Ramos (cell line): ENCODE data around the gene RABGAP1L.
"Not testable (repeated sequence)": the region's sequence is repeated elsewhere in the genome, so short reads cannot be mapped to it uniquely, and the experiment has no call there.

Experiments
- in situ Hi-C: fragments of 300-500 bp; cut with MboI; formaldehyde crosslinking; loops from one replicate; pipeline ENCODE4 v1.14.3; 2022; ENCODE audit warnings: low sequenced_read_pairs; ENCODE audit not compliant: unreplicated experiment

The RABGAP1L gene

DNA sequence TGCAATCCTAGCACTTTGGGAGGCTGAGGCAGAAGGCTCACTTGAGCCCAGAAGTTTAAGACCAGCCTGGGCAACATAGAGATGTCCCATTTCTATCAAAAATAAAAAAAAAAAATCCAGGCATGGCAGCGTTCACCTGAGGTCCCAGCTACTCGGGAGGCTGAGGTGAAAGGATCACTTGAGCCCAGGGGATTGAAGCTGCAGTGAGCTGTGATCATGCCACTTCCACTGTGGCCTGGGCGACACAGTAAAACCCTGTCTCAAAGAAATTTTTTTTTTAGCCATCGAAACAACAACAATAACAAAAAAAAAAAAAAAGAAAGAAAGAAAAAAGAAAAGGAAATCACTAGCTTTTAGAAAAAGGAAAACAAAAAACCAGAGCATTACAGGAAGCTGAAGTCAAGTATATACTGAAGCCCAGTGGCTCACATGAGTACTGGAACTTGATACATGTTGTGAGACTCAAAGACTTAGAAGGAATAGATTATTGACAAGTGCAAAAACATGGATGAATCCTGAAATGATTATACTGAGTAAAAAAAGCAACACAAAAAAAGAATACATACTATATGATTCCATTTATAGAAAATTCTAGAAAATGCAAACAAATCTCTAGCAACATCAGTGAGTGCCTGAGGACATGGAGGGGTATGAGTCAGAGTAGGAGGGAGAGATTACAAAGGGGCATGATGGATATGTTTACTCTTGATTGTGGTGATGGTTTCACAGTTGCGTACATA, 6.1 kb upstream of the RABGAP1L start:
- in situ Hi-C loops: no loop called here

GRCh38 chr1:174153825-174154107, 5.6 kb upstream of the RABGAP1L start:
- in situ Hi-C loops: no loop called here

GRCh38 chr1:174156437-174156836, 2.9 kb upstream of the RABGAP1L start:
- in situ Hi-C loops: no loop called here

GRCh38 chr1:174157157-174157806, 2.0 kb upstream of the RABGAP1L start:
- in situ Hi-C loops: no loop called here

DNA sequence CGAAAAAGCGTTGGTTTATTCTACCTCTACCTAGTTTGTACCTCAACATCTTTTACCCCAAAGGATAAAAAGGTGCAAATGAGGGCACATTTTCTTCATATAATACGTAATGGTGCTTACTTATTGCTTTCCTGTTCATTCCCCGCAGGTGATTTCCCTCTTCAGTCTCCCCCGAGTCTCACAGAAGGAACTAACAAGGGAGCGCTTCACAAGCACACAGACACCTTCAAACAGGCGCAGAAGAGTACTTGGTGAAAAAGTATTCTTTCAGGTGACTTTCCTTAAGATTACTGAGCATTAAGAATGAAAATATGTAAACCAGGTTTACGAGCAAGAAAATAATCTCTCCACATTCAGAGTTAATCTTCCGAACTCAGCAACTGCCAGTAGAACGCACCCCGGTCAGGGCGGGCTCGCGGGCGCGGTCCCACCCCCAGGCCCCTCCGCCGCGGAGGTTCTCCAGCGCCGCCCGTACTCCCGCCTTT, 511 bp upstream of the RABGAP1L start:
- in situ Hi-C loops: no loop called here

GRCh38 chr1:174160109-174160473, 771 bp downstream of the RABGAP1L start:
- in situ Hi-C loops: no loop called here

- in situ Hi-C loops: no loop called here
These were observed 1.3 kb downstream of the RABGAP1L start for GRCh38 chr1:174160603-174161002.

DNA sequence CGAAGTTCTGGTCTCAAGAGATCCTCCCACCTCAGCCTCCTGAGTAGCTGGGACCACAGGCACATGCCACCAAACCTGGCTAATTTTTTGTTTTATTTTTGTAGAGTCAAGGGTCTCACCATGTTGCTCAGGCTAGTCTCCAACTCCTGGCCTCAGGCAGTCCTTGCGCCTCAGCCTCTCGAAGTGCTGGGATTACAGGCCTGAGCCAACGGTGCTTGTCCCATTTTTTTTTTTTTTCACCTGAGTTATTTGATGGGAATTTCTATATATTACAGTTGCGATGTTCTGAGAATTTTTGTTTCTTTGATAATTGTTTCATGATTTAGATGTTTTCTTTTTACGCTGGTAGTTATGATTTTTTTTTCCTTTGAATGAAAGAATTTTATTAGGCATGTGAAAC, 2.5 kb downstream of the RABGAP1L start:
- in situ Hi-C loops: no loop called here

DNA sequence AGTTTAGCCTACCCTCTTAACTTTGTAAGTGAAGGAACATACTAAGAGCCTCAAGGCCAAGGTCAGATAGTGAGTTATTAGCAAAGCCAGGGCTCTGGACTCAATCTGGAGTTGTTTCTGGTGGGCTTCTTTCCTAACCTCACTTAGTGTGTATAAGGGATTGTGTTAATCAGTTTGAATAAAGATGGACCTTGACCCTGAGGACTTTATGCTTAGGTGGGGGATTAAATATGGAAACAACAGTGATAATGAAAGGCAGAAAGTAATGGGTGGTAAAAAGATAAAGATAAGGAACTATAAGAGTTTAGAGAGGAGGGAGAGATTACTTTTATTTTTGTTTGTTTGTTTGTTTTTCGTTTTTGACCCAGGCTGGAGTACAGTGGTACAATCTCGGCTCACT, 5.5 kb downstream of the RABGAP1L start:
- in situ Hi-C loops: no loop called here

DNA sequence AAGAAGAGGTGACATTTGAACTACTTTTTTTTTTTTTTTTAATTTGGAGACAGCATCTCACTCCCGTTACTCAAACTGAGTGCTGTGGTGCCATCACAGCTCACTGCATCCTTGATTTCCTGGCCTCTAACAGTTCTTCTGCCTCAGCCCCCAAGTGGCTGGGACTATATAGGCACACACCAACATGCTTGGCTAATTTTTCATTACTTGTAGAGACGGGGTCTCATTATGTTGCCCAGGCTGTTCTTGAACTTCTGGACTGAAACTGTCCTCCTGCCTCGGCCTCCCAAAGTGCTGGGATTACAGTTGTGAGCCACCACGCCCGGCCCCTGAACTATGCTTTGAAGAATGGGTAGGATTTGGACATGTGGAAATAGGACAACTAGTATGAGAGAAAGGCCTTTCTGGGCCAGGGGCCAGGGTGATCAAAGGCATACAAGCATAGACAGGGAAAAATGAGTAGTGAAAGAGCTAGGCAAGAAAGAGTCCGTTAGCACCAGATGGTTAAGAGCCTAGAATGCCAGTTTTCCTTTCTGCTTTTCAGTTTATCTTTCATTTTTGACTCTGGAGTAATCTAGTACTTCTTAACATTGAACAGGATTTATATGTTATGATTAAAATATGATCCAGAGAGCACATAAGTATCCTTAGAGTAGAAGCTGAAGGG, 6.3 kb downstream of the RABGAP1L start:
- in situ Hi-C loops: no loop called here

DNA sequence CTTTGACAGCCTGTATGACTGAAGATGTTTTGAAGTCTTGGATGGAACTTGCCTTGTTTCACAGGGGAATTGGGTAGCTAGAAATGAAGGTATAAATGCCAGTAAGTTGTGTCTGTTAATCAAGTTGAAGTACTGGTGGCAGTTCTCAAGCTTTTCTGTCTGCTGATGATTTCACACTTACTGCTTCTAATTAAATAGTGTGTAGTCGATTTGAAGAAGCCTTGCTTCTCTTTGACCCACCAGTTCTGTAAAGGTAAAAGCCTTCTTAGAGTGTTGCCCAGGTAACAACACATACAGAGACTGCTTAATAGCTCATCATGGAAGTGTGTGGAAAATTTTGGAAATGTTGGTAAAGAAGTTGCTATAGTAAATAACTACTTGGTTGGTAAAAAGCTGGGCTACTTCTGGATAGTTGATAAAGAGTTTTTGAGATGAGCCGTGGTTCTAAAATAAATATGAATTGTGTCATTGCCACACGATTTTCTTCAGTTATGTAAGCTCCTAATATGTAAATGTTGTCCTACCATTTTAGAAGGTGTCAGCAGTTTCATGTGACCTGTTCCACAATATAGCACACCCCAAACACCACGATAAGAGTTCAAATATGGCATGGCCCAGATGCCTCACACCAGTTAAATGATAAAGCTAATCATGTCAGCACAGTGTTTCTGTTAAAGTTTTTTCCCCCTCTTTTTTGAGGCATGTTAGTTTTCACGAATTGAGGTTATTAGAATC, 7.4 kb downstream of the RABGAP1L start:
- in situ Hi-C loops: no loop called here

DNA sequence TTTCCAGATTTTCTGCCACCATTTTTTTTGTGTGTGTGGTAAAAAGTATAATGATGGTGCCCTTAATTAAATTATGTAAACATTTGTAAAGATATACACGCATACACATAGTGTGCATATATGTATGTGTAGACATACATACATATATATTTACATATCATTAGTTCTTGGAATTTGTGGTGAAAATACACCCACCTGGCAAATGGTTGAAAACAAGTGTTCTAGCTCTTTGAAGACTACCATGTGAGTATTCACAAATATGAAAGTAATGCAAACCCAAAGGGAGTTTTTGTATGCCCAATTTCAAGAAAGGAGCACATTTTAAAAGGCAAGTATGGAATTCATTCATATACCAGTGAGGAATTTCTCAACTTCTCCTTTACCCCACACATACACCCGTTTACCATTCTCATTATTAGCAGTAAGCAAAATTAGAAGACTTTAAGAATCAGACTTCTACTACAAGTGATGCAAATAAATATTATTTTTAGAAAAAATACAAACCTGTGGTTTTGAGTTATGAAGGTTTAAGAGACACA, 8.0 kb downstream of the RABGAP1L start:
- in situ Hi-C loops: no loop called here

GRCh38 chr1:174169342-174169741, 10.0 kb downstream of the RABGAP1L start:
- in situ Hi-C loops: no loop called here

DNA sequence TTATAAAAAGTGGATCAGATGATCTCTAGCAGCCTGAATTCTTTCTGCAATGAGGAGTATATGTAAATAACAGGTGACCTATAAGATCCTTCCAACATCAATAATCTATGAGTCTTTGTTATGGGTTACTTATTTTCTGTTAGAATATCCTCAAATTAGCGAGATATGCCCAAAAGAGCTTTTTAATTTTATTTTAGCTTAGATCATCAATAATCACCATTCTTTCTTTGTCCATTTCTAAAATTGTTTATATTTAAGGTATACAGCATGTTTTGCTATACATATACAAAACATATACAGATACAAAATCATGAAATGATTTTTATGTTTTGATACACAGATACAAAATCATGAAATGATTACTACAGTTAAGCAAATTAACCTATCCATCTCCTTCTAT, 11.8 kb downstream of the RABGAP1L start:
- in situ Hi-C loops: no loop called here

DNA sequence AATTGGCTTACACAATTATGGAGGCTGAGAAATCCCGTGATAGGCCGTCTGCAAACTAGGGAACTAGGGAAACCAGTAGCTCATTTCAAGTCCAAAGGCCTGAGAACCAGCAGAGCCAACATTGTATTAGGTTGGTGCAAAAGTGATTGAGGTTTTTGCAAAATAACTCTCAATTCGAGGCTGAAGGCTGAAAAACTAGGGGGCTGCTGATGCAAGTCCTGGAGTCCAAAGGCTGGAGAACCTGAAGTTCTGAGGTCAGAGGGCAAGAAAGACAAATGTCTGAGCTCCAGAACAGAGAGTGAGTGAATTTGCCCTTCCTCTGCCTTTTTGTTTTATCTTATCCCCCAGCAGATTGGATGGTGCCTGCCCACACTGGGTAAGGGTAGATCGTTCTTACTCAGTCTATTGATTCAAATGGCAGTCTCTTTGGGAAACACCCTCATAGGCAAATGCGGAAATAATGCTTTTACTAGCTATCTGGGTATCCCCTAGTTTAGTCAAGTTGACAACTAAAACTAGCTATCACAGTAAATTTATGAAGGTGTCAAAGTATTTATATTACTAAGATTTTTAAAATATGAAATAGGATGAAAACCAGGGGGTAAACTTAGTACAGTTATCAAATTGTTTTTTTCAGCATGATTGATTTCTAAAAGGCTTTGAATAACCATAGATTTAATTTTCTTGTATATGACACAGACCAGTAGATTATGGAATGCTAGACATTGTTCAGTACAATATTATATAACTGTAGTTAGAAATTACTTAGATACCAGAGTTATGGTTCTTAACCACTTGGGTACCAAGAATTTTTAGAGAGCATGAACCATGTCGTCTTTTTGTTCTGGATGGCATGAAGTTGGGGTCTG, 15.4 kb downstream of the RABGAP1L start:
- in situ Hi-C loops: no loop called here

DNA sequence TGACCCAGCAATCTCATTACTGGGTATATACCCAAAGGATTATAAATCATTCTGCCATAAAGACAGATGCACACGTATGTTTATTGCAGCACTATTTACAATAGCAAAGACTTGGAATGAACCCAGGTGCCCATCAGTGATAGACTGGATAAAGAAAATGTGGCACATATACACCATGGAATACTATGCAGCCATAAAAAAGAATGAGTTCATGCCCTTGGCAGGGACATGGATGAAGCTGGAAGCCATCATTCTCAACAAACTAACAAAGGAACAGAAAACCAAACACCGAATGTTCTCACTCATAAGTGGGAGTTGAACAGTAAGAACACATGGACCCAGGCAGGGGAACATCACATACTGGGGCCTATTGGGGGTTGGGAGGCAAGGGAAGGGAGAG, 19.1 kb downstream of the RABGAP1L start:
- in situ Hi-C loops: not testable (repeated sequence)

GRCh38 chr1:174189428-174190062, 30.2 kb downstream of the RABGAP1L start:
- in situ Hi-C loops: no loop called here

DNA sequence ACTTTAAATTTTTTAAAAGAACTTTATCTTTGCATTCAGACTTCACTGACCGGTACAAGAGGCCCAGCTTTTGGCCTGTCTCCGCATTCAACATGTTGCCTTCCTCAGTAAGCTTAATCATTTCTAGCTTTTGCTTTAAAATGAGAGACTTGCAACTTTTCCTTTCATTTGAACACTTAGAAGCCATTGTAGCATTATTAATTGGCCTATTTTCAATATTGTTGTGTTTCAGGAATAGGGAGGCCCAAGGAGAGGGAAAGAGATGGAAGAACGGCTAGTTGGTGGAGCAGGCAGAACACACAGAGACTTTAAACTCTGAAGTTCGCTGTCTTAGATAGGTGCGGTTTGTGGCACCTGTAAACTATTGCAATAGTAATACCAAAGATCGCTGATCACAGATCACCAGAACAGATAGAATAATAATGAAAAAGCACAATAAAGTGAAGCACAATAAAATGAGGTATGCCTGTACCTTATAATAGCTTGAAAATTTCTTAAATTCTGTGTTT, 31.4 kb downstream of the RABGAP1L start:
- in situ Hi-C loops: no loop called here

GRCh38 chr1:174191349-174191862, 32.1 kb downstream of the RABGAP1L start:
- in situ Hi-C loops: no loop called here
